Upper lobe of left lung (tissue), 4 donors: ENCODE data around the gene SYT12.

Source experiments
- CTCF ChIP-seq, 6 experiments: fragments of 450-650 bp in 4 of 6; fragments of 200-600 bp in 2 of 6; sonication (generic) in 2 of 6; IDR thresholded peaks; one replicate each; pipeline ENCODE4 v1.5.1; 2016 to 2019; ENCODE audit warnings: antibody characterized with exemption in 6 of 6
- POLR2AphosphoS5 ChIP-seq, 2 donors: sonication (generic); formaldehyde crosslinking; IDR thresholded peaks; one replicate each; pipeline ENCODE4 v1.5.1; 2017; ENCODE audit warnings: antibody characterized with exemption in 2 of 2

GRCh38 chr11:67056267-67057204, 33.6 kb downstream of the SYT12 start, which contains the start of gene RHOD:
- peak in 1 of 6 experiments; percentile 15 for TF ChIP-seq CTCF (IDR thresholded peaks at IDR 0.05)
- no peak for TF ChIP-seq POLR2AphosphoS5 (IDR thresholded peaks at IDR 0.05)
